ENCODE measurements around the gene FCHO2. TPM values are rescaled to one million over a fixed set of nuclear protein-coding genes. Genes with fewer than 3 reads are reported as not detected.
A peak's percentile ranks its signal among the peaks of the same experiment; 100 is the strongest.

The FCHO2 gene
- total RNA-seq, 2 donors from 2014 or later = 16.8 to 18.5 TPM

GRCh38 chr5:73030531-73030930 is 74.7 kb downstream of the FCHO2 start:
- peak overlapping the region; percentile 88 for H3K27ac Mint-ChIP-seq
- peaks cover 17% of the 10 kb centered on the region for H3K36me3 Mint-ChIP-seq (ENCODE audit: low read depth)
- Histone ChIP-seq H3K9me3 (ENCODE audit: control insufficient read depth, low read length) (no peaks in the 10 kb centered on the region), H3K9ac (ENCODE audit: extremely low read depth, low read length, poor library complexity, severe bottlenecking) (no peak overlapping the region), H3K4me1 (ENCODE audit: control insufficient read depth, insufficient read depth, low read length) (peaks cover 2% of the 10 kb centered on the region), H3K27me3 (ENCODE audit: control insufficient read depth, insufficient read depth, low read length, poor library complexity, severe bottlenecking) (no peaks in the 10 kb centered on the region), H3K4me3 (ENCODE audit: low read length) (no peak overlapping the region), H3K36me3 (ENCODE audit: control insufficient read depth, insufficient read depth, low read length) (no peaks in the 10 kb centered on the region), H3K27ac (ENCODE audit: low read depth, low read length) (peak overlapping the region; percentile 45)
- H3K9me3 Mint-ChIP-seq = no peaks in the 10 kb centered on the region
- TF ChIP-seq, protein P1, sequence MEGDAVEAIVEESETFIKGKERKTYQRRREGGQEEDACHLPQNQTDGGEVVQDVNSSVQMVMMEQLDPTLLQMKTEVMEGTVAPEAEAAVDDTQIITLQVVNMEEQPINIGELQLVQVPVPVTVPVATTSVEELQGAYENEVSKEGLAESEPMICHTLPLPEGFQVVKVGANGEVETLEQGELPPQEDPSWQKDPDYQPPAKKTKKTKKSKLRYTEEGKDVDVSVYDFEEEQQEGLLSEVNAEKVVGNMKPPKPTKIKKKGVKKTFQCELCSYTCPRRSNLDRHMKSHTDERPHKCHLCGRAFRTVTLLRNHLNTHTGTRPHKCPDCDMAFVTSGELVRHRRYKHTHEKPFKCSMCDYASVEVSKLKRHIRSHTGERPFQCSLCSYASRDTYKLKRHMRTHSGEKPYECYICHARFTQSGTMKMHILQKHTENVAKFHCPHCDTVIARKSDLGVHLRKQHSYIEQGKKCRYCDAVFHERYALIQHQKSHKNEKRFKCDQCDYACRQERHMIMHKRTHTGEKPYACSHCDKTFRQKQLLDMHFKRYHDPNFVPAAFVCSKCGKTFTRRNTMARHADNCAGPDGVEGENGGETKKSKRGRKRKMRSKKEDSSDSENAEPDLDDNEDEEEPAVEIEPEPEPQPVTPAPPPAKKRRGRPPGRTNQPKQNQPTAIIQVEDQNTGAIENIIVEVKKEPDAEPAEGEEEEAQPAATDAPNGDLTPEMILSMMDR (conservative IDR thresholded peaks at IDR 0.05) = no peak
- no peaks in the 10 kb centered on the region for H3K27me3 Mint-ChIP-seq (ENCODE audit: insufficient read depth)
- peaks cover 12% of the 10 kb centered on the region for H3K4me1 Mint-ChIP-seq
- WGBS, 2 experiments (ENCODE audit: insufficient coverage in 1 of 2, insufficient read length in 1 of 2) = 81% methylated on average over 1 of the region's 1 CpG; no CpG with 5 or more reads in 1 of the 2 experiments
- no peak overlapping the region for H3K4me3 Mint-ChIP-seq
- DNase-seq = no peak

- Mint-ChIP-seq H3K4me1 (peaks cover 12% of the 10 kb centered on the region), H3K27me3 (ENCODE audit: insufficient read depth) (no peaks in the 10 kb centered on the region), H3K27ac (peak overlapping the region; percentile 88), H3K9me3 (no peaks in the 10 kb centered on the region), H3K36me3 (ENCODE audit: low read depth) (peaks cover 15% of the 10 kb centered on the region), H3K4me3 (no peak overlapping the region)
- H3K9me3 ChIP-seq (ENCODE audit: control insufficient read depth, low read length) = no peaks in the 10 kb centered on the region
- no peak overlapping the region for H3K9ac ChIP-seq (ENCODE audit: extremely low read depth, low read length, poor library complexity, severe bottlenecking)
- no peaks in the 10 kb centered on the region for H3K27me3 ChIP-seq (ENCODE audit: control insufficient read depth, insufficient read depth, low read length, poor library complexity, severe bottlenecking)
- H3K36me3 ChIP-seq (ENCODE audit: control insufficient read depth, insufficient read depth, low read length) = no peaks in the 10 kb centered on the region
- peak; percentile 72 for DNase-seq
- TF ChIP-seq, protein P1 (conservative IDR thresholded peaks at IDR 0.05) = no peak
- H3K4me3 ChIP-seq (ENCODE audit: low read length) = no peak overlapping the region
- peak overlapping the region; percentile 45 for H3K27ac ChIP-seq (ENCODE audit: low read depth, low read length)
- peaks cover 2% of the 10 kb centered on the region for H3K4me1 ChIP-seq (ENCODE audit: control insufficient read depth, insufficient read depth, low read length)
These were observed 75.2 kb downstream of the FCHO2 start for GRCh38 chr5:73030995-73031394.

GRCh38 chr5:73031839-73032238 is 76.0 kb downstream of the FCHO2 start:
- peaks cover 12% of the 10 kb centered on the region for H3K4me1 Mint-ChIP-seq
- peak overlapping the region; percentile 5 for H3K27ac Mint-ChIP-seq
- H3K4me3 Mint-ChIP-seq = no peak overlapping the region
- TF ChIP-seq, protein P1 (conservative IDR thresholded peaks at IDR 0.05) = no peak
- Histone ChIP-seq H3K36me3 (ENCODE audit: control insufficient read depth, insufficient read depth, low read length) (no peaks in the 10 kb centered on the region), H3K9me3 (ENCODE audit: control insufficient read depth, low read length) (no peaks in the 10 kb centered on the region), H3K27ac (ENCODE audit: low read depth, low read length) (no peak overlapping the region), H3K9ac (ENCODE audit: extremely low read depth, low read length, poor library complexity, severe bottlenecking) (no peak overlapping the region), H3K27me3 (ENCODE audit: control insufficient read depth, insufficient read depth, low read length, poor library complexity, severe bottlenecking) (no peaks in the 10 kb centered on the region), H3K4me1 (ENCODE audit: control insufficient read depth, insufficient read depth, low read length) (peaks cover 2% of the 10 kb centered on the region), H3K4me3 (ENCODE audit: low read length) (no peak overlapping the region)
- no peaks in the 10 kb centered on the region for H3K27me3 Mint-ChIP-seq (ENCODE audit: insufficient read depth)
- H3K9me3 Mint-ChIP-seq = no peaks in the 10 kb centered on the region
- 97% methylated on average over 2 of the region's 2 CpGs; no CpG with 5 or more reads in 1 of the 2 experiments for WGBS, 2 experiments (ENCODE audit: insufficient coverage in 1 of 2, insufficient read length in 1 of 2)
- peaks cover 19% of the 10 kb centered on the region for H3K36me3 Mint-ChIP-seq (ENCODE audit: low read depth)
- DNase-seq = no peak
